ENCODE results near the gene MYL4.
"Not testable (repeated sequence)": the region's sequence is repeated elsewhere in the genome, so short reads cannot be mapped to it uniquely, and the experiment has no call there.

Gene MYL4

DNA sequence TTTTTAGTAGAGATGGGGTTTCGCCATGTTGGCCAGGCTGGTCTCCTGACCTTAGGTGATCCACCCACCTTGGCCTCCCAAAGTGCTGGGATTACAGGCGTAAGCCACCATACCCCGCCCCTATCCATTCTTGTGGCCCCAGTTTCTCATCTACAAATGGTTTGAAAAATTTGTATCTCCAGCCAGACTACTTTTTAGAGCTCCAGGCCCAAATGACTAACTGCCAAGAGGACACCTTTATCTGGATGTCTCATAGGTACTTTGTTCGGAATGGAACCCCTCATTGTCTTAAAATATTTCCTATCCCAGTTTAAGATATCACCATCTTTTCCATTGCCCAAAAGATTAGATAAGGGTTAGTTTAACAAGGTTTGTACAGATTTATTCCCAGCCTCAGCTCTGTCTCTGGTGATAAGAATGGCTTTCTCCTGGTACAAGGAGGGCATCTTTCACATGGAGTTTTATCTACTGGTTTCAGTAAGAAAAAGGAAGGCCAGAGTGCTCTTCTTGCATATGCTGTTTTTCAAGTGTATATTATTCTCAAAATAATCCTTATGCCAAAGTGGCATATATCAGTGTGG is 15.1 kb upstream of the MYL4 start:
- no peak for DNase-seq (ENCODE audit: low read depth in 2 of 2)

DNA sequence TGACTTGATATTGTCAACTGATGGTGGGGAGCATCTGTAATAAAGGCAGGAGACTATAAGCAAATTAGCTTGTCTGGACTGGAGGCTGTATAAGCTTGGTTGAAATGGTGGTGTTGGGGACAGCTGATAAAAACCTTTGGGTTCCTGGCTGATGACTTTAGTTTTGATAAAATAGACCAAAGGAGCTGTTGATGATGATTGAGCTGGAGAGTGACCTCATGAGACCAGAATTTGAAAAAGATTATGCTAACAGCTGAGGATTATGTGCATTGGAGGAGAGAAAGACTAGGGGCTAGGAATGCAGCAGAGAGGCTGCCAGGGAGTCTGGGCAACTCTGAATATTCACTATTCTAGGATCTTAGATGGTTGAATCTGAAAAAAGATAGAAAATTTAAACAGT is 11.3 kb upstream of the MYL4 start:
- no peak for DNase-seq (ENCODE audit: low read depth in 2 of 2)

DNA sequence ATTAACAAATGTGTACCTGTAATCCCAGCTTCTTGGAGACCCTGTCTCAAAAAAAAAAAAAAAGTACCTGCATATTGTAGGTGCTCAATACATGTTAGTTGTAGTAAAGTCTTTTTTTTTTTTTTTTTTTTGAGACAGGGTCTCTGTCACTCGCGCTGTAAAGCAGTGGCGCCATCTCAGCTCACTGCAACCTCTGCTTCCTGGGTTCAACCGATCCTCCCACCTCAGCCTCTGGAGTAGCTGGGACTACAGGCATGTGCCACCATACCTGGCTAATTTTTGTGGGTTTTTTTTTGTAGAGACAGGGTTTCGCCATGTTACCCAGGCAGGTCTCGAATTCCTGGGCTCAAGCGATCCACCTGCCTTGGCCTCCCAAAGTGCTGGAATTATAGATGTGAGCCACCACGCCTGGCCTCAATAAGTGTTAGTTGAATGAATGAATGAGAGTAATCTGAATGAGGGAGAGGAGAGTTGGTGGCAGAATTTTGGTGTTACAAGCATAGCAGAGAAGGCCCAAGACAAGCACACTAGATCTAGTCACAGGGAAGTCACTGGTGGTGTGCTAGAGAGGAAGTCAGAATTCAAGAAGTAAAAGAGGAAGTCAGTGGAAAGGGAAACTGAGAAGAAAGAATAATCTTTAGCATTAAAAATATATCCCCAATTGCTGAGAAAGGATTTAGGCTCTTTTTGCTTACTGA is 9.4 kb upstream of the MYL4 start:
- DNase-seq (ENCODE audit: low read depth in 2 of 2) = no peak

DNA sequence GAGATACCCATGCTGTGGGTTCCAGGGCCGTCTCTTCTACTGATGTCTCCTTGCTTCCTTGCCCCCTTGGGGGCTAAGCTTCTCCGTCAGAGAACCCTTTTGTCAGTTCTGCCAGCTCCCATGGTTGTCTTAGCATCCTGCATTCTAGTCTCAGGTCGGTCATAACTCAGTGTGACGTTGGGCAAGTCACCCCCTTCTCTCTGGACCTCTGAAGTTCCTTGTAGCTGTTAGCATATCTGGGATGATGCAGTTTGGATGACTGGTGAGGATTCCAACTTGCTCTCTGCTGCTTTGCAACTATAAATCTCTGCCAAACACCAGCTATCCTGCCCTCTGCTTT is 8.9 kb upstream of the MYL4 start:
- no peak for DNase-seq (ENCODE audit: low read depth in 2 of 2)

DNA sequence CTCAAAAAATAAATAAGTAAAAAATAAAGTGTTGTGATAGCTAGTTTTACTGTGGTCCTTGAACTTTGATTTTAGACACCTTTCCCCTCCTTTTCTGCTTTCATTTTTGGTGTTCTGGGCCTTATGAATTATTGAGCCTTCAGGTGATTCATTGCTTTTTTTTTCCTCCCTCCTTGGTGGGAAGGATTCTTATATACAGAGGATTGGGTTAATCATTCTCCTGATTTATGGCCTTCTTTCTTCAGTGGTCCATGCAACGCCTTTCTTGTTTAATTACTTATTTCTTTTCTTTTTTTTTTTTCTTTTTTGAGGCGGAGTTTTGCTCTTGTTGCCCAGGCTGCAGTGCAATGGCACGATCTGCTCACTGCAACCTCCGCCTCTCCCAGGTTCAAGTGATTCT is 8.0 kb upstream of the MYL4 start:
- DNase-seq (ENCODE audit: low read depth in 2 of 2) = no peak

DNA sequence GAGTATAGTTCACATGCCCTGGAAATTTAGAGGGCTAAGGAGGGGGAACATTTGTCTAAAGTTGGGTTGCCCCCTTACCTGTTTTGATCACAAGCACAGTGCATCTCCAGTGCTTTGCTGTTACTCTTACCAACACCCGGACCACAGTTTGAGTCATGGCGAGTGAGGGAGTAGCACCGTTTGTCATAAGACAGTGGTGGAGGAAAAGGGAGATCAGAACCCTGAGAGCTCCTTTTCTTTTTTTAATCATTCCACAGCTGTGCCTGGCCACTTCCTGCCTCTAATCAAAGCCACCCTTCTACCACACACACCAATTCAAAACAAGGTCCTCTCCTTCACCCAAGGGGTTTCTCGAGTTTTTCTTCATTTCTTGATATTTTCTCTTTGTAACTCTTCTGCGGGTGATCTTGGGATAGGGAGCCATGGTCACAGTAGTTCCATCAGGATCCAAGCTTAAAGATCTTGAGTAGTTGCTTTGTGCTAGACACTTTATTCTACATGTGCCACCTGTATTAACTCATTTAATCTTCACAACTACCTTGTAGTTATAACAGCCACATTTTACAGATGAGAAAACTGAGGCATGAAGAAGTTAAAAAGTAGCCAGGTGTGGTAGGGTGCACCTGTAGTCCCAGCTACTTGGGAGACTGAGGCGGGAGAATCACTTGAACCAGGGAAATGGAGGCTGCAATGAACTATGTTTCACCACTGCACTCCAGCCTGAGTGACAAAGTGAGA is 5.0 kb upstream of the MYL4 start:
- DNase-seq (ENCODE audit: low read depth in 2 of 2) = peak in 1 of 2 donors; percentile 30

DNA sequence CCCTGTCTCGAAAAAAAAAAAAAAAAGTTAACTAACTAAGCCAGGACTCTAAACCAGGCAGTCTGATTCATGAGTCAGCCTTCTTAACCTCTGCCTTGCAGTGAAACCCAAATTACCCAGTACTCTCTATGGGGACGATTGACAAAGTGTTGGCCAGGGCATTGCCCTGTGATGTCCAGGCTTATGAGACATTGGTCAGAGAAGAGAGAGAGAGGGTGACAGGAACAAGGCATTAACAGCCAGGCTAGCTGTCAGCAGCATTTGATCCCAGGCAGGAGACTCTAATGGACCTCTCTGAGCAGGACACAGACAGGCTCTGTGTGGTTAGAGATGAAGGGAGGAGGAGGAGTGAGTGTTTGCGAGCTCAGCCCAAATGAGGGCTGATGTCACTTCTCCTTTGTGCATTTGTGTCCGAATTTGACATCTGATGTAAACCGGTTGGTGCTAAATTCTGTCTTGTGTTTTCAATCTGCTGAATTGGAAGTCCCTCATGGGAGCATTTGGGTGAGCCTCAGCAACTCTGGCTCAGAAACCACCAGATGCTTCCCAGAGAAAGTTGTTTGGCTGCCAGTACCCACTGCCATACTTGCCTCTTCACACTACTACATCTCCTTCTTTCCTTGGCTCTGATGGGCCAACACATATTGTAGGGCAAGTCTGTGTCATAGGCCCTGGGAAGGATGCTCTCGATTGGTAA is 4.3 kb upstream of the MYL4 start:
- DNase-seq (ENCODE audit: low read depth in 2 of 2) = no peak

DNA sequence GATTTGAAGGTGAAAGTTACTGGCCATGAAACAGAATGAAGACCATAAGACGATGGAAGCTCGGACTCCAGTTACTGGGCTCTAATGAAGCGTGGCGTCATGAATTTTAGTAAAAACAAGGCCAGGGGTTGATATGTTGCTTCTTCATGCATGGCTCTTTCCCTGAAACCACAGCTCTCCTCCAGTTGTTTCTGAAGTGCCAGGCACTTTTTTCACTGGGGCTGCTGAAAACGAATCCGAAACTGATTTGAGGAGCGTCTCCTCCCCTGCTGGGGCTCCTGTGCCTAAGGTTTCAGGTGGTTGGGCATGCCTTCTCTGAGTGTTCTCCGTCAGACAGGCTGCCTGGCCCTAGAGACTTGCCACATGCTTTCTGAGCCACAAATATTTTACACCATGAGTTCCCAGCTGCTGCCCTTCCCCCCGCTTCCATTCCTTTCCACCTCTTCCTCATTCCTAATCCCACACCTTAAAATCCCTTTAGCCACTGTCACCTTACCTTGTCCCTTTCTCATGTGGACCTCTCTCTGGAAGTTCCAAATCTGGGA is 3.7 kb upstream of the MYL4 start:
- DNase-seq (ENCODE audit: low read depth in 2 of 2) = peak; percentile 37 to 53

DNA sequence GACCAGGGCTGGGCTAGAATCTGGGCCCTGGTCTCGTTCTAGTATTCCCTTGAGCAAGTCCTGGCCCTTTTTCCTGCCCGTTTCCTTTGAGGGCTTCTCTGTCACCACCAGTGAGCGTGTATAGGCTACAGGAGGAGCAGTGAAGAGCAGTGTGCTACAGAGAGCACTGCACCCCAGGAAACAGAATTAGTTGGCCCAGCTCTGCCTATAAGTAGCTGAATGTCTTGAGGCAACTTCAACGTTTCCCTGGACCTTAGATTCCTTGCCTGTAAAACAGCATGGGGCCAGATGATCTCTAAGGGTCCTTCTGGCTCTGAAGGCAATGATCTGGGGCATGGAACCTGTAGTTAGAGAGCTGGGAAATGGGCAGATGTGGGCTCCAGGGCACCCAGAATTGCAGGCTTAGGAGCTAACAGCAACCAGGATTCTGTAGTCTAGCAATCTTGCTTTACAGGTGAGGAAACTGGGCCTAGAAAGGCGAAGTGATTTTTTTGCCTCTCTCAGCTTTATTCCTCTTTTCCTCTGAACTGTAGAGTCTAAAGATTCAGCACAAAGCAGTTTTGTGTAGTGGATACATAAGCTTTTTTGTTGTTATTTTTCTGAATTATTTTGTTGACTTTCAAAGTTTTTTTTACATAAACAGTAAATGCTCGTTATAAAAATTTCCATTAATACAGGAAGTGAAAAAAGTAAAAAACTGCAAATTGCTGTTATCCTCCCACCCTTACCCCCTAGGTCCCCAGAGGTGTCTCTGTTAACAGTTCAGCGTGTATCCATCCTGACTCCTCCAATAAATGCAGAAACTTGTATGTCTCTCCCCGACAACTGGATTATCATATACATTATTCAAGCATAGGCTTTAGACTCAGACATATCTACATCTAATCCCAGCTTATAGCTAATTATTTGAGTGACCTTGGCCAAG is 1.7 kb upstream of the MYL4 start:
- no peak for DNase-seq (ENCODE audit: low read depth in 2 of 2)

DNA sequence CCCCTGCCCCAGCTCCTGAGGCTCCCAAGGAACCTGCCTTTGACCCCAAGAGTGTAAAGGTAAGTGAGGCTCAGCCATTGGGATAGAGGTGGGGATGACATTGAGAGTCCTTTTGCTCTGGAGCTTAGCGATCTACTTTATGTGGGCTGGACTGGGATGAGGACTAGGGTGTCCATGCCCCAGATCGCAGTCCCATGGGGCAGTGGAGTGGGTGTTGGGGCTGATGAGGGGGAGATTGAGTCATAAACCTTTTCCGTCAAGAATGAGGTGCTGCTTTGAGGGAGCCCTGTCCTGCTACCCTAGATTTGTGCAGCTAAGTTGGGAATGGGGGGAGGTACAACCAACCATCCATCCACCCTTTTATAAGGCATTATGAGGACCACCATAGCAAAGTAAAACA is 351 bp downstream of the MYL4 start:
- no peak for DNase-seq (ENCODE audit: low read depth in 2 of 2)

DNA sequence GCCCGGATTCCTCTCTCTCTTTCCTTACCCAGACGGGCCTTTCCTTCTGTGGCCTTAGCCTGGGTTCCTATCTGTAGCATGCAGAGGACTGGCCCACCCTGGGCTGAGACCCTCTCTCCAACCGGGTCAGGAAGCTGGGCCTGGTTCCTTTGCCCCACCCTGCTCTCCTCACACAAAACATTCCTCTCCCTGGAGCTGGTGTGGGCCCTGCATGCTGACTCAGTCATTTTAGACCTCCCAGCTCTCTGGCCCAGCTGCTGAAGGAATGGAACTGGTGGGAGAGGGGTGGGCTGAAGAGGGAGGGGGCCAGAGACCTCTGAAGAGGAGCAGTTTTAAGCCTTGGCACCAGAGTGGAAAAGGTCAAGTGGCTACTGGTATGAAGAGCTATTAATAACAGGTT is 957 bp downstream of the MYL4 start:
- no peak for DNase-seq (ENCODE audit: low read depth in 2 of 2)

DNA sequence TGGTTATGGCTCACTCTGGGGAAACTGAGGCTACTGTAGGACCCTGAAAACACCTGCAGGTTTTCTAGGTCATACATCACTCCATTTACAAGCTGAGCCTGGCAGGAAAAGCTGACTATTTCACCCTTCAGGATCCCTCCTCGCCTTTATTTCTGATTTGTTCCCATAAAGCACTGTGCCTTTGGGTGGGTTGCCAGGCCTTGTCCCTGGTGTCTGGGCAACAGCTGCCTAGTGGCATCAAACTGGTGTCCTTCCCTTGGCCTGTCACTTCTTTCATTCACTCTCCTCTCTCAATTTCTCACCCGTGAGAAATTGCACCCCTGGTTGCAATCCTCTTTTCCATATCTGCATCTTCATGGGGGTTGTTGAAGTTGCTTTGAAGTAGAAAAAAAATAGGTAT is 1.6 kb downstream of the MYL4 start:
- no peak for DNase-seq (ENCODE audit: low read depth in 2 of 2)

DNA sequence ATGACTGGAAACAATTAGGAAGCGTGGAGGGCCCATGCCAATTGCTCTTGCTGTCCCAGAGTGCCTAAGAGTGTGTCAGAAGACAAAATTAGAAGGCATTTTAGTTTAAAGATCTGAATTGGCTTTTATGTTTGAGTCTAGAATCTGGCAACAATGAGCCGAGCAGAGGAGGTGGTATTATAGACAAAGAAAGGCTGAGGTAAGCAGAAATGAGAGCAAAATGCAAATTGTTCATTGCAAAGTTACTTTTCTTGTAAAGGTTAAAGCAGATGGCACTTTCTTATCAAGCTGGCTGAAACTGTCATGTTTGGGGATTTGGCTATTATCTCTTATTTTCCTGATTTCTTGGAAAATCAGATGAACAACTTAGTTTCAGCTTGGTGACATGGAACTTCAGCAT is 3.3 kb downstream of the MYL4 start:
- no peak for DNase-seq (ENCODE audit: low read depth in 2 of 2)

DNA sequence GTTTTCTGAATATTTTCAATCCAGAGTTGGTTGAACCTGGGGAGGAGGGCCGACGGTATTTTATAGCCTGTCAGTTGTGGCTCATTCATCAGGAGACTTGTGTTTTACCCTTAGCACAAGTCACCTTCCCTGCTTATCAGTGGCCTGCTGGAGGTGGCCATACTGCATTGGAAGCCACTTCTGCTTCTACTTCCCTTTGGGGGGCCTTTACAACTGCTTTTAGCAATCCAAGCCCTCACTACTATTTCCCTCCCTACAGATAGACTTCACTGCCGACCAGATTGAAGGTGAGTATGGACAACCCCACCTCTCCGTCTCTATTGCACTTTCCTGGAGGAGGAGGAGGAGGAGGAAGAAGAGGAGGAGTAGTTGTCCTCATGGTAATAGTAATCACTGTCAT is 4.4 kb downstream of the MYL4 start:
- DNase-seq (ENCODE audit: low read depth in 2 of 2) = no peak

DNA sequence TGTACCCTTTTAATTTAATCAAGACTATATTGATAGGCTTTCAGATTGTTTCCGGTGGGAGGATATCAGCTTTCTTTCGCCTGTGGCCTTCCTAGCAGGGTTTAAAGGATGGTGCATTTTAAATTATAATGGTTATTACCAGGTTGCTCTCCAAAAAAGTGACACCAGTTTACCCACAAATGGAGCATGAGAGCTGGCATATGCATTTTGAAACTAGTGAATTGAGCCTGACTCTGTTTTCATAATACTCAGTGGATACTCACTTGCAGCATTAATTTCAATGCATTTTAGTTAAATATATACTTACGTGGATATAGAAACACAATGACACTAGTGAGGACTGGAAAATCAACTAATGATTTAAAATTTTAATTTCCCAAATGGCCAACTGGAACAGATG is 5.8 kb downstream of the MYL4 start:
- no peak for DNase-seq (ENCODE audit: low read depth in 2 of 2)

DNA sequence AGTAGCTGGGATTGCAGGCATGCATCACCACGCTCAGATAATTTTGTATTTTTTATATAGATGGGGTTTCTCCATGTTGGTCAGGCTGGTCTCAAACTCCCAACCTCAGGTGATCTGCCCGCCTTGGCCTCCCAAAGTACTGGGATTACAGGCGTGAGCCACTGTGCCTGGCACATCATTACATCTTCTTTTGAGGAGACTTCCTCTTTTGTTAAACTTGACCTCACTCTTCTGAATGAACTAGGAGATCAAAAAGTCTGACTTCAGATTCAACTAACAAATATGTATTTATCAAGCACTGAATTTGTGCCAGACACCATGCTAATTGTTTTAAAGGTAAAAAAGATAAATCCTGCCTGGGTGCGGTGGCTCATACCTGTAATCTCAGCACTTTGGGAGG is 7.7 kb downstream of the MYL4 start:
- DNase-seq (ENCODE audit: low read depth in 2 of 2) = not testable (repeated sequence)

DNA sequence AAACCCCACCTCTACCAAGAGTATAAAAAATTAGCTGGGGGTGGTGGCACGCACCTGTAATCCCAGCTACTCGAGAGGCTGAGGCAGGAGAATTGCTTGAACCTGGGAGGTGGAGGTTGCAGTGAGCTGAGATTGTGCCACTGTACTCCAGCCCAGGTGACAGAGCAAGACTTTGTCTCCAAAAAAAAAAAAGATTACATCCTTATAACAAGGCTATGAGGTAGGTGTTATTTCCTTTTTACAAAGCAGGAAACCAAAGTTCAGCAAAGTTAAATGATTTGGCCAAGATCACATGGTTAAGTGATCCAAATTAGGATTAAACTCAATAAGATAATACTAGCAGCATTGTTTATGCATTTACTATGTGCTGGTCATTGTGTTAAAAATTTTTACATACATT is 8.1 kb downstream of the MYL4 start:
- DNase-seq (ENCODE audit: low read depth in 2 of 2) = not testable (repeated sequence)

DNA sequence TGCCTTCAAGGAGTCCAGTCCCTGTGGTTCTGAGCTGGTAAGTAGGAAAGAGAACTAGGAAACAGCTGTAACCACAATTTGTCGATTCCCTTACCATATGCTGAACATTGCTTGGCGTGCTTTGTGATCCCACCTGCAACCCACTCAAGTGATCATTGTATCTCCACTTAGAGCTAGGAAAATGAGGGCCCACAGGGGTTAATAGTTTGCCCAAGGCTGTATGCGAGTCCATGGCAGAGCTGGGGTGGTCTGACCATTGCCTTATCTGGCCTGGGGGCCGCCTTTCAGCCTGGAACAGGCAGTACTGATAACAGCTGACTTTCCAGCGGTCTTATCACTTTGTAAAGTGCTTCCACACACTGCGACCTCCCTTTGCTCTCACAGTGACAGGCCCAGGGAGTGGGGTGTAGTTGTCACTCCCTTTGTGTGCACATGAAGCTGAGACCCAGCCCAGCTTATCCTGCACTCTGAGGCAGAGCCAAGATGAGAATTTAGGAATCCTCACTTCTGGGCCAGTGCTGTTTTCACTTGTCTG is 9.8 kb downstream of the MYL4 start:
- DNase-seq (ENCODE audit: low read depth in 2 of 2) = no peak

DNA sequence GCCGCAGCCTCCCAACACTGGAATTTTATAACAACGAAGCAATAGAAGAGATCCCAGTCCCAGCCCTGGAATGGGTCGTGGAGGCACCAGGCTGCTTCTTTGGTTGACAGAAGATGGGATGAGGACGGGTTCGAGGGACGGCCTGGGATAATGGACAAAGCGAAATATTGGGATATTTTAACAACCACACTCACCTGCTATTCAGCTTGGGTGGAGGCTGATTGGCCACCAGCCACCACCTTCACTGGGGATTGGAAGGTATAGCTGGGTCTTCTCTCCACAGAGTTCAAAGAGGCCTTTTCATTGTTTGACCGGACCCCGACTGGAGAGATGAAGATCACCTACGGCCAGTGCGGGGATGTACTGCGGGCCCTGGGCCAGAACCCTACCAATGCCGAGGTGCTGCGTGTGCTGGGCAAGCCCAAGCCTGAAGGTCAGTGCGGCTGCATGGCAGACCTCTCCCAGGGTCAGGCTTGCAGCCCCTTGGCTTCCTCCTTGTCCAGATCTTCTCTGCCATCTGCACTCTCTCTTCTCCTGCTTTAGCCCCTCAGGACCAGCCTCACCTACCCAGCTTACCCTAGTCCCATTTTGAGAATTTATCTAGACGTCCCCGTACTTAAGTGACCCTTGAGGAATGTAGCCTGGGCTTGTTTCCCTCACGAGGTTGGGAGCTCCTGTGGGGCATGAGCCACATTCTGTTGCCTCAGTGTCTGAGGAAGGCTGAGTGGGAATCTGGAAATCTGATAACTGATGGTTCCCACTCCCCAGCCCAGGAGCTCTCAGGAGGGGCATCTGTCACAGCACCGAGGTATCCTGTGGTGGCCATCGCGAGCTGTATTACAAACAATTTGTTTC is 10.7 kb downstream of the MYL4 start:
- no peak for DNase-seq (ENCODE audit: low read depth in 2 of 2)

DNA sequence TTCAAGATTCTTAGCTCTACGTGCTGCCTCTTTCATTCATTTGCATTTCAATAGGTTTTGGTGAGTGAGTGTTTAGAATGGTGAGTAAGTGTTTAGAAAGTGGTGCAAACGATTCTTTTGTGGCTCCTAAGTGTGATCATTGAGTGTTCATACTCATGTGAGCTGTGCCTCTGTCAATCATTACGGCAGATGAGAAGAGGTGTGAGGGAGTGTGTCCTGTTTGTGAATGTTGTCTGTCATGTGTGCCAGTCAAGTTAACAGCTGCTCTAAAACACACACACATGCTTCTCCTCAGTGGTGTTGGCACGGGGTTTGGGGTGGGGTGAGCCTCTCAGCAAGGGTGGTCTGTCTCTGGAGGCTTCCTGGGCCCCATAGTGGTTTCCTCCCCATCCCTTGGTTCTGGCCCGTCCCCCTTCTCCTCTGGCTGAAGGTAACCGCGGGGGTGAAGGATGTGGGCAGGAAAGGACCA is 11.4 kb downstream of the MYL4 start:
- DNase-seq (ENCODE audit: low read depth in 2 of 2) = no peak

Data from activated CD8-positive, alpha-beta memory T cell treated with anti-CD3 and anti-CD28 coated beads for 4 hours (primary cell).